HepG2 (cell line): Measurements from ENCODE around the gene PLEKHM2. TPM values are rescaled to one million over a fixed set of nuclear protein-coding genes. Genes with fewer than 3 reads are reported as not detected.

ENCODE experiments used
- DNMT3B ChIP-seq: conservative IDR thresholded peaks from 2 replicates; pipeline ENCODE4 v1.6.1; 2016; ENCODE audit warnings: missing biosample characterization, control low read depth
- GLMP ChIP-seq: sonication (generic); formaldehyde crosslinking; IDR thresholded peaks from 2 replicates; pipeline ENCODE4 v1.9.0; 2021; ENCODE audit warnings: missing genetic modification reagents, mild to moderate bottlenecking, borderline replicate concordance
- KDM2A ChIP-seq: sonication (generic); formaldehyde crosslinking; IDR thresholded peaks from 2 replicates; pipeline ENCODE4 v1.4.0; 2020; ENCODE audit warnings: low read depth, missing genetic modification reagents, borderline replicate concordance
- KLF11 ChIP-seq: IDR thresholded peaks from 2 replicates; pipeline ENCODE4 v1.6.1; 2016; ENCODE audit warnings: missing compliant biosample characterization
- KLF16 ChIP-seq, 2 experiments: sonication (generic) in 1 of 2; formaldehyde crosslinking in 1 of 2; IDR thresholded peaks; 2 replicates each; pipeline versions ENCODE4 v1.6.1 to v1.8.0; 2016 to 2023; ENCODE audit warnings: missing genetic modification reagents in 2 of 2, missing compliant biosample characterization in 1 of 2
- MAFF ChIP-seq: IDR thresholded peaks from 2 replicates; pipeline ENCODE4 v1.6.1; 2011; ENCODE audit warnings: low read depth, low read length, improper control_type of control experiment
- MXD1 ChIP-seq: sonication (generic); formaldehyde crosslinking; IDR thresholded peaks from 2 replicates; pipeline ENCODE4 v1.4.0; 2020; ENCODE audit warnings: mild to moderate bottlenecking, missing genetic modification reagents
- NFIC ChIP-seq: IDR thresholded peaks from 2 replicates; pipeline ENCODE4 v1.6.1; 2012; ENCODE audit warnings: mild to moderate bottlenecking, low read length, inconsistent platforms
- PITX1 ChIP-seq: sonication (generic); formaldehyde crosslinking; IDR thresholded peaks from 2 replicates; pipeline ENCODE4 v1.5.1; 2020; ENCODE audit warnings: mild to moderate bottlenecking, missing genetic modification reagents
- POLR2G ChIP-seq: fragments of 200-400 bp; formaldehyde crosslinking; IDR thresholded peaks from 2 replicates; pipeline ENCODE4 v1.6.1; 2018; ENCODE audit warnings: mild to moderate bottlenecking, low read depth, low read length, moderate library complexity
- RELA ChIP-seq: sonication (generic); formaldehyde crosslinking; IDR thresholded peaks from 2 replicates; pipeline ENCODE4 v1.4.0; 2020; ENCODE audit warnings: missing genetic modification reagents
- RFX5 ChIP-seq: IDR thresholded peaks from 2 replicates; pipeline ENCODE4 v1.6.1; 2011; ENCODE audit warnings: low read depth, low read length, improper control_type of control experiment
- RORA ChIP-seq: sonication (generic); formaldehyde crosslinking; IDR thresholded peaks from 2 replicates; pipeline ENCODE4 v1.5.0; 2020; ENCODE audit warnings: mild to moderate bottlenecking, missing genetic modification reagents, moderate library complexity
- TBP ChIP-seq: sonication (generic); formaldehyde crosslinking; IDR thresholded peaks from 2 replicates; pipeline ENCODE4 v1.5.0; 2020; ENCODE audit warnings: missing genetic modification reagents
- UBTF ChIP-seq: sonication (generic); formaldehyde crosslinking; IDR thresholded peaks from 2 replicates; pipeline ENCODE4 v1.4.0; 2020; ENCODE audit warnings: mild to moderate bottlenecking, missing genetic modification reagents
- ZBTB26 ChIP-seq: IDR thresholded peaks from 2 replicates; pipeline ENCODE4 v1.6.1; 2016; ENCODE audit warnings: missing compliant biosample characterization, missing genetic modification reagents, borderline replicate concordance
- ZC3H4 ChIP-seq: sonication (generic); formaldehyde crosslinking; IDR thresholded peaks from 2 replicates; pipeline ENCODE4 v1.4.0; 2020; ENCODE audit warnings: missing genetic modification reagents, borderline replicate concordance
- ZNF547 ChIP-seq: sonication (generic); formaldehyde crosslinking; IDR thresholded peaks from 2 replicates; pipeline ENCODE4 v1.5.1; 2020; ENCODE audit warnings: mild to moderate bottlenecking, missing genetic modification reagents
- ZNF609 ChIP-seq: sonication (generic); formaldehyde crosslinking; IDR thresholded peaks from 2 replicates; pipeline ENCODE4 v1.4.0; 2020; ENCODE audit warnings: mild to moderate bottlenecking, missing genetic modification reagents, borderline replicate concordance
- ZNF678 ChIP-seq: sonication (generic); formaldehyde crosslinking; IDR thresholded peaks from 2 replicates; pipeline ENCODE4 v1.4.0; 2020; ENCODE audit warnings: mild to moderate bottlenecking, missing genetic modification reagents
- ZSCAN9 ChIP-seq: IDR thresholded peaks from 2 replicates; pipeline ENCODE4 v1.6.1; 2016; ENCODE audit warnings: borderline replicate concordance
- polyA plus RNA-seq, 8 experiments: library from polyadenylated mRNA; depleted of rRNA in 3 of 8; stranded (reverse) in 7 of 8; unstranded in 1 of 8; fragments of >200 nt; fragmentation: Illumina TruSeq in 4 of 8; extraction: Trizol in 4 of 8; gene quantifications; 2 replicates each; pipeline versions ENCODE4 v1.2.1 to v1.2.3, GENCODE V29; 2011 to 2016; ENCODE audit warnings: low read depth in 4 of 8, missing spikeins in 1 of 8, mixed read lengths in 1 of 8; ENCODE audit not compliant: insufficient read depth in 1 of 8
- total RNA-seq, 5 experiments: library from RNA; depleted of rRNA; stranded (reverse); fragments of >200 nt; fragmentation: Illumina TruSeq; extraction: Trizol; gene quantifications; 2 replicates each; pipeline ENCODE4 v1.2.3, GENCODE V29; 2016; ENCODE audit warnings: low read depth in 1 of 5

The PLEKHM2 gene
- total and polyA plus RNA-seq, 2 of the 13 experiments (the other 11 are each of a cell fraction or from before 2014, with no cell fraction given), result 16.5 to 27.3 TPM

GRCh38 chr1:15758953-15759661 is 75.0 kb downstream of the PLEKHM2 start (continued):
- TF ChIP-seq RFX5 (no peak), ZNF609 (CRISPR knock-in tag) (no peak), MAFF (no peak), RELA (CRISPR knock-in tag) (no peak), PITX1 (CRISPR knock-in tag) (no peak), KDM2A (CRISPR knock-in tag) (0 out of 2 replicates have a peak, but pooled peaks have one; percentile 42), ZSCAN9 (no peak), ZC3H4 (CRISPR knock-in tag) (no peak), KLF16 (CRISPR knock-in tag; IDR thresholded peaks at IDR 0.05) (no peak), POLR2G (0 out of 2 replicates have a peak, but pooled peaks have one; percentile 22), UBTF (CRISPR knock-in tag) (peak; percentile 73), ZNF547 (CRISPR knock-in tag) (no peak), ZNF678 (CRISPR knock-in tag) (no peak), RORA (CRISPR knock-in tag) (no peak), NFIC (no peak), GLMP (no peak), ZBTB26 (no peak), DNMT3B (CRISPR knock-in tag) (no peak), MXD1 (CRISPR knock-in tag) (peak; percentile 83), TBP (CRISPR knock-in tag) (no peak), KLF11 (no peak)
